ENCODE data around the gene VSTM2L.
"Not testable (repeated sequence)": the region's sequence is repeated elsewhere in the genome, so short reads cannot be mapped to it uniquely, and the experiment has no call there.

Gene VSTM2L

GRCh38 chr20:37939701-37940560 lies 37.0 kb downstream of the VSTM2L start:
- DNase-seq: no peak

GRCh38 chr20:37940858-37941257 lies 37.9 kb downstream of the VSTM2L start:
- no peak for DNase-seq

GRCh38 chr20:37941332-37941731 lies 38.4 kb downstream of the VSTM2L start:
- no peak for DNase-seq

GRCh38 chr20:37941992-37942391 lies 39.1 kb downstream of the VSTM2L start:
- no peak for DNase-seq

GRCh38 chr20:37943033-37943432 lies 40.1 kb downstream of the VSTM2L start:
- no peak for DNase-seq

GRCh38 chr20:37943501-37944455 lies 40.9 kb downstream of the VSTM2L start:
- no peak for DNase-seq

- no peak for DNase-seq
Observed at GRCh38 chr20:37944456-37944981, 41.6 kb downstream of the VSTM2L start.

- no peak for DNase-seq
Observed at GRCh38 chr20:37945091-37945547, 42.2 kb downstream of the VSTM2L start.

GRCh38 chr20:37946946-37947345 lies 44.0 kb downstream of the VSTM2L start:
- DNase-seq: no peak

GRCh38 chr20:37947943-37948342 lies 45.0 kb downstream of the VSTM2L start:
- DNase-seq: no peak

GRCh38 chr20:37948956-37949355 lies 46.0 kb downstream of the VSTM2L start:
- no peak for DNase-seq

GRCh38 chr20:37954190-37954589 lies 51.3 kb downstream of the VSTM2L start:
- DNase-seq: no peak

- DNase-seq: no peak
Observed at GRCh38 chr20:37954626-37955025, 51.7 kb downstream of the VSTM2L start.

- DNase-seq: no peak
Observed at GRCh38 chr20:37955511-37955910, 52.6 kb downstream of the VSTM2L start.

GRCh38 chr20:37956107-37956585 lies 53.2 kb downstream of the VSTM2L start:
- DNase-seq: no peak

GRCh38 chr20:37958856-37959520 lies 56.1 kb downstream of the VSTM2L start:
- no peak for DNase-seq

- DNase-seq: no peak
Observed at GRCh38 chr20:37961066-37961465, 58.1 kb downstream of the VSTM2L start.

GRCh38 chr20:37963483-37963882 lies 60.6 kb downstream of the VSTM2L start:
- DNase-seq: not testable (repeated sequence)

GRCh38 chr20:37968841-37969401 lies 66.0 kb downstream of the VSTM2L start:
- DNase-seq: no peak

GRCh38 chr20:37969949-37970855 lies 67.3 kb downstream of the VSTM2L start:
- DNase-seq: no peak

GRCh38 chr20:37970856-37971245 lies 67.9 kb downstream of the VSTM2L start:
- DNase-seq: no peak

Measured in activated naive CD4-positive, alpha-beta T cell treated with Interleukin-2 at 50 U/mL for 16 hours (primary cell).